GM23338 (cell line): ENCODE data around the gene TEX101. TPM values are rescaled to one million over a fixed set of nuclear protein-coding genes. Genes with fewer than 3 reads are reported as not detected.

Experiments
- ATAC-seq: fragments of 200-7000 bp; cut with Tn5 transposase; 3 replicates; pipeline ENCODE4 v1.9.1; 2020
- DNase-seq: peaks from one replicate; pipeline ENCODE4 v3.0.0-alpha.2; 2015; ENCODE audit warnings: low spot score
- H2AFZ ChIP-seq: fragments of 200-600 bp; sonication (generic); 2 replicates; pipeline ENCODE4 v1.8.0; 2016; ENCODE audit warnings: antibody characterized with exemption, mild to moderate bottlenecking, moderate library complexity
- H3F3A ChIP-seq: fragments of 200-600 bp; sonication (generic); replicated peaks from 2 replicates; pipeline ENCODE4 v1.8.0; 2017; ENCODE audit warnings: antibody characterized with exemption, mixed run types, low read depth
- H3K27ac ChIP-seq: fragments of 200-600 bp; sonication (generic); 2 replicates; pipeline ENCODE4 v1.6.1; 2016; ENCODE audit warnings: low read depth
- H3K27me3 ChIP-seq: fragments of 200-600 bp; sonication (generic); 2 replicates; pipeline ENCODE4 v1.8.0; 2016; ENCODE audit warnings: mild to moderate bottlenecking, mixed run types, moderate library complexity; ENCODE audit not compliant: insufficient read depth
- H3K36me3 ChIP-seq: fragments of 200-600 bp; sonication (generic); 2 replicates; pipeline ENCODE4 v1.8.0; 2016; ENCODE audit warnings: mild to moderate bottlenecking; ENCODE audit not compliant: insufficient read depth
- H3K4me1 ChIP-seq: fragments of 200-600 bp; sonication (generic); 2 replicates; pipeline ENCODE4 v1.8.0; 2016; ENCODE audit warnings: mild to moderate bottlenecking, moderate library complexity; ENCODE audit not compliant: insufficient read depth
- H3K4me2 ChIP-seq: fragments of 200-600 bp; sonication (generic); 2 replicates; pipeline ENCODE4 v1.7.1; 2017; ENCODE audit warnings: mixed run types
- H3K4me3 ChIP-seq: fragments of 200-600 bp; sonication (generic); 2 replicates; pipeline ENCODE4 v1.6.1; 2016; ENCODE audit warnings: mixed run types
- H3K79me2 ChIP-seq: fragments of 200-600 bp; sonication (generic); replicated peaks from 2 replicates; pipeline ENCODE4 v1.8.0; 2017; ENCODE audit warnings: mild to moderate bottlenecking; ENCODE audit not compliant: insufficient read depth
- H3K9me2 ChIP-seq: fragments of 200-600 bp; sonication (generic); 2 replicates; pipeline ENCODE4 v1.8.0; 2017; ENCODE audit not compliant: insufficient read depth
- H4K20me1 ChIP-seq: fragments of 200-600 bp; sonication (generic); replicated peaks from 2 replicates; pipeline ENCODE4 v1.8.0; 2017; ENCODE audit warnings: mild to moderate bottlenecking; ENCODE audit not compliant: insufficient read depth
- H3K27ac Mint-ChIP-seq: 2 replicates; pipeline ENCODE4 v1.8.0; 2020; ENCODE audit warnings: inconsistent platforms, mild to moderate bottlenecking, moderate library complexity, mixed read lengths
- H3K27me3 Mint-ChIP-seq: 3 replicates; pipeline ENCODE4 v1.8.0; 2022; ENCODE audit warnings: low read depth, mild to moderate bottlenecking, moderate library complexity, mixed read lengths, inconsistent platforms; ENCODE audit not compliant: insufficient read depth, poor library complexity
- H3K36me3 Mint-ChIP-seq: 3 replicates; pipeline ENCODE4 v1.8.0; 2021; ENCODE audit warnings: low read depth, mild to moderate bottlenecking, inconsistent platforms, moderate library complexity, mixed read lengths
- H3K4me1 Mint-ChIP-seq: 3 replicates; pipeline ENCODE4 v1.8.0; 2020; ENCODE audit warnings: mild to moderate bottlenecking, inconsistent platforms, mixed read lengths
- H3K4me3 Mint-ChIP-seq: 3 replicates; pipeline ENCODE4 v1.8.0; 2021; ENCODE audit warnings: moderate library complexity, mild to moderate bottlenecking, inconsistent platforms, mixed read lengths
- H3K9me3 Mint-ChIP-seq: 3 replicates; pipeline ENCODE4 v1.8.0; 2020; ENCODE audit warnings: moderate library complexity, mild to moderate bottlenecking, inconsistent platforms, mixed read lengths
- CREB1 ChIP-seq: fragments of 250-450 bp; sonication (Bioruptor Pico); IDR thresholded peaks from 2 replicates; pipeline ENCODE4 v1.5.0; 2020; ENCODE audit warnings: low read depth, mild to moderate bottlenecking, moderate library complexity
- EZH2phosphoT487 ChIP-seq: fragments of 200-600 bp; sonication (generic); IDR thresholded peaks from one replicate; pipeline ENCODE4 v1.8.1; 2018; ENCODE audit warnings: antibody characterized with exemption; ENCODE audit not compliant: unreplicated experiment
- NANOG ChIP-seq: IDR thresholded peaks from 2 replicates; pipeline ENCODE4 v1.6.1; 2016; ENCODE audit warnings: antibody characterized with exemption, borderline replicate concordance
- STAT1 ChIP-seq: IDR thresholded peaks from one replicate; pipeline ENCODE4 v1.6.1; 2016; ENCODE audit warnings: antibody characterized with exemption; ENCODE audit not compliant: unreplicated experiment
- ZNF114 ChIP-seq: fragments of 250-450 bp; sonication (Bioruptor Pico); IDR thresholded peaks from 2 replicates; pipeline ENCODE4 v1.5.0; 2020; ENCODE audit warnings: mild to moderate bottlenecking, moderate library complexity
- ZNF331 ChIP-seq: fragments of 250-450 bp; sonication (Bioruptor Pico); IDR thresholded peaks from 2 replicates; pipeline ENCODE4 v1.5.0; 2020; ENCODE audit warnings: low read depth, mild to moderate bottlenecking, moderate library complexity
- polyA plus RNA-seq: library from polyadenylated mRNA; unstranded; fragments of >200 nt; fragmentation: Nextera tagmentation; extraction: Ambion mirVana; gene quantifications from 2 replicates; pipeline ENCODE4 v1.2.1, GENCODE V29; 2016
- total RNA-seq: library from RNA; depleted of rRNA; stranded (reverse); fragments of >200 nt; shearing (Covaris generic); gene quantifications from 2 replicates; pipeline ENCODE4 v1.2.3, GENCODE V29; 2014
- TF ChIP-seq, protein P1 (sequence below), 2 experiments: fragments of 200-600 bp in 1 of 2; sonication (generic) in 1 of 2; conservative IDR thresholded peaks; 2 replicates each; pipeline versions ENCODE4 v1.5.1 to v1.6.1; 2016 to 2017; ENCODE audit warnings: antibody characterized with exemption in 2 of 2, low read depth in 2 of 2, mild to moderate bottlenecking in 2 of 2, moderate library complexity in 1 of 2
- TF ChIP-seq, protein P2 (sequence below): fragments of 250-450 bp; sonication (Bioruptor Pico); IDR thresholded peaks from 2 replicates; pipeline ENCODE4 v1.5.0; 2020; ENCODE audit warnings: mild to moderate bottlenecking, moderate library complexity
- TF ChIP-seq, protein P3 (sequence below): IDR thresholded peaks from one replicate; pipeline ENCODE4 v1.6.1; 2018; ENCODE audit warnings: antibody characterized with exemption; ENCODE audit not compliant: unreplicated experiment

Gene TEX101
- total and polyA plus RNA-seq, 2 experiments from 2014 or later: not detected

DNA sequence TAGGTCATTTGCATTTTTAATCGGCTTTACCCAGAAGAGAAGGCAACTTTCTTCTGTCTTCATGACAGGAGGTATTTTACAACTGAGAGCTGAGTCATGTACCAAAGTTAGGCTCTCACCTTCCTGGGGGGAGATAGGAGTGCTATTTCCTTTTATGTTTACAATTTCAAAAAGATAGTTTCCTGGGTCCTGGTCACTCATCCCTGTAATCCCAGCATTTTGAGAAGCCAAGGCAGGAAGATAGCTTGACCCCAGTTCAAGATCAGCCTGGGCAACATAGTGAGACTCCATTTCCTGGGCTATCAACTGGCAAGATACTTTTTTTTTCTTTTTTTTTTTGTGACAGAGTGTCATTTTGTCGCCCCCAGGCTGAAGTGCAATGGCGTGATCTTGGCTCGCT, 43.1 kb downstream of the TEX101 start (continued):
- no peak for TF ChIP-seq CREB1 (CRISPR knock-in tag)

DNA sequence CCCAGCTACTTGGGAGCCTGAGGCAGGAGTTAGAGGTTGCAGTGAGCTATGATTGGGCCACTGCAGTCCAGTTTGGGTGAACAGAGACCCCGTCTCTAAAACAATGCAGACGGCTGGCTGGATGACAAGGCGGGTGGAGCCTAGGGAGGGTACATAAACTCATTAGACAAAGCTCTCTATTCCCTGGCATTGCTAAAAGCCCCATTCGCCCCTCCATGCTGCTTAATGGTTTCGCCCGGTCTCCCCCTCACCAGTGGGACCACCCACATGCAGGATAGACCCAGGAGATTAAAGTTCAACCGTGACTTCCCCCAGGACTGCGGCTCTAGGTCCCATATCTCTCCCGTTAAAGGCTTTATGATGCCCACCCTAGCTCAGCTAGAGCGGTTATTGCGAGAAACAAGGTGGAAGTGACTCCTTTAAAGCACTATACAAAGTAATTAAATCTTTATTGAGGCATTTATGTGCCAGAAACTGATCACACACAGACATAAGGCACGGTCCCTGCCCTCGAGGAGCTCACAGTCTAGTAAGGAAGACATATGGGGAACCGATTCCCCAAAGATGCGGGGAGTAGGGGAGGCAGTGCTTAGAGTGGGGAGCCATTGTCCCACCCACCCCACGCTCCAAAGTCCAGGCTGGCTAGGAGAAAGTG, 45.8 kb downstream of the TEX101 start:
- Histone ChIP-seq H4K20me1 (no peaks in the 10 kb centered on the region), H3K4me2 (no peak overlapping the region), H3K4me1 (peaks cover 11% of the 10 kb centered on the region), H3F3A (peaks cover 14% of the 10 kb centered on the region), H3K4me3 (no peak overlapping the region), H3K9me2 (no peaks in the 10 kb centered on the region), H2AFZ (no peak overlapping the region), H3K27ac (no peak overlapping the region), H3K79me2 (no peaks in the 10 kb centered on the region), H3K27me3 (peaks cover 16% of the 10 kb centered on the region), H3K36me3 (no peaks in the 10 kb centered on the region)
- peak; percentile 30 for DNase-seq
- Mint-ChIP-seq H3K27me3 (peaks cover 14% of the 10 kb centered on the region), H3K9me3 (no peaks in the 10 kb centered on the region), H3K27ac (no peak overlapping the region), H3K4me1 (peaks cover 9% of the 10 kb centered on the region), H3K36me3 (no peaks in the 10 kb centered on the region), H3K4me3 (no peak overlapping the region)
- TF ChIP-seq, protein P1, sequence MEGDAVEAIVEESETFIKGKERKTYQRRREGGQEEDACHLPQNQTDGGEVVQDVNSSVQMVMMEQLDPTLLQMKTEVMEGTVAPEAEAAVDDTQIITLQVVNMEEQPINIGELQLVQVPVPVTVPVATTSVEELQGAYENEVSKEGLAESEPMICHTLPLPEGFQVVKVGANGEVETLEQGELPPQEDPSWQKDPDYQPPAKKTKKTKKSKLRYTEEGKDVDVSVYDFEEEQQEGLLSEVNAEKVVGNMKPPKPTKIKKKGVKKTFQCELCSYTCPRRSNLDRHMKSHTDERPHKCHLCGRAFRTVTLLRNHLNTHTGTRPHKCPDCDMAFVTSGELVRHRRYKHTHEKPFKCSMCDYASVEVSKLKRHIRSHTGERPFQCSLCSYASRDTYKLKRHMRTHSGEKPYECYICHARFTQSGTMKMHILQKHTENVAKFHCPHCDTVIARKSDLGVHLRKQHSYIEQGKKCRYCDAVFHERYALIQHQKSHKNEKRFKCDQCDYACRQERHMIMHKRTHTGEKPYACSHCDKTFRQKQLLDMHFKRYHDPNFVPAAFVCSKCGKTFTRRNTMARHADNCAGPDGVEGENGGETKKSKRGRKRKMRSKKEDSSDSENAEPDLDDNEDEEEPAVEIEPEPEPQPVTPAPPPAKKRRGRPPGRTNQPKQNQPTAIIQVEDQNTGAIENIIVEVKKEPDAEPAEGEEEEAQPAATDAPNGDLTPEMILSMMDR (conservative IDR thresholded peaks at IDR 0.05; ENCODE audit: low read depth in 2 of 2): no peak
- no peak for ATAC-seq

DNA sequence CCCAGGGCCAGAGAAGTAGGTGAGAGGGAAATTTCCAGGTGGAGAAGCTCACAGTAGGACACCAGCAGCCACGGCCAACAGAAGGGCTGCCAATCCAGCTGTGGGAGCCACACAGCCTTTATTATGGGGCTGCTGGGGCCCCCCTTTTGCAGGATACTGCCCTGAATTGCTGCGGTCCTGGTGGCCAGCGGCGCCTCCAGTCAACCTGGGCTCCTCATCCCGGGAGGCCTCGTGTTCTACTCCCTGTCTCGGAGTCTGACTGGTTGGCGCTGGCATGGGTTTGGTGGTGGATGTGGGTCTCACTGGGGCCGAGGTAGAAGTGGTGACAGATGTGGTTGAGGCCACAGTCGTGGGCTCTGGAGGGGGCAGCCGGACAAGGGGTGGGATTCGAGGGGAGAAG, 46.6 kb downstream of the TEX101 start:
- Histone ChIP-seq H3K4me2 (no peak overlapping the region), H3K27ac (no peak overlapping the region), H3K4me1 (peaks cover 15% of the 10 kb centered on the region), H3K4me3 (no peak overlapping the region), H2AFZ (no peak overlapping the region), H3K36me3 (no peaks in the 10 kb centered on the region), H3F3A (peaks cover 14% of the 10 kb centered on the region), H3K27me3 (peaks cover 24% of the 10 kb centered on the region), H3K9me2 (no peaks in the 10 kb centered on the region), H4K20me1 (no peaks in the 10 kb centered on the region), H3K79me2 (no peaks in the 10 kb centered on the region)
- DNase-seq (no peak), ATAC-seq (no peak)
- peaks cover 8% of the 10 kb centered on the region for H3K4me1 Mint-ChIP-seq
- H3K27ac Mint-ChIP-seq: no peak overlapping the region
- H3K4me3 Mint-ChIP-seq: no peak overlapping the region
- no peaks in the 10 kb centered on the region for H3K36me3 Mint-ChIP-seq
- no peaks in the 10 kb centered on the region for H3K9me3 Mint-ChIP-seq
- peaks cover 14% of the 10 kb centered on the region for H3K27me3 Mint-ChIP-seq
- TF ChIP-seq EZH2phosphoT487 (no peak), ZNF331 (no peak), NANOG (no peak), STAT1 (no peak), ZNF114 (CRISPR knock-in tag) (no peak)
- TF ChIP-seq, protein P2, sequence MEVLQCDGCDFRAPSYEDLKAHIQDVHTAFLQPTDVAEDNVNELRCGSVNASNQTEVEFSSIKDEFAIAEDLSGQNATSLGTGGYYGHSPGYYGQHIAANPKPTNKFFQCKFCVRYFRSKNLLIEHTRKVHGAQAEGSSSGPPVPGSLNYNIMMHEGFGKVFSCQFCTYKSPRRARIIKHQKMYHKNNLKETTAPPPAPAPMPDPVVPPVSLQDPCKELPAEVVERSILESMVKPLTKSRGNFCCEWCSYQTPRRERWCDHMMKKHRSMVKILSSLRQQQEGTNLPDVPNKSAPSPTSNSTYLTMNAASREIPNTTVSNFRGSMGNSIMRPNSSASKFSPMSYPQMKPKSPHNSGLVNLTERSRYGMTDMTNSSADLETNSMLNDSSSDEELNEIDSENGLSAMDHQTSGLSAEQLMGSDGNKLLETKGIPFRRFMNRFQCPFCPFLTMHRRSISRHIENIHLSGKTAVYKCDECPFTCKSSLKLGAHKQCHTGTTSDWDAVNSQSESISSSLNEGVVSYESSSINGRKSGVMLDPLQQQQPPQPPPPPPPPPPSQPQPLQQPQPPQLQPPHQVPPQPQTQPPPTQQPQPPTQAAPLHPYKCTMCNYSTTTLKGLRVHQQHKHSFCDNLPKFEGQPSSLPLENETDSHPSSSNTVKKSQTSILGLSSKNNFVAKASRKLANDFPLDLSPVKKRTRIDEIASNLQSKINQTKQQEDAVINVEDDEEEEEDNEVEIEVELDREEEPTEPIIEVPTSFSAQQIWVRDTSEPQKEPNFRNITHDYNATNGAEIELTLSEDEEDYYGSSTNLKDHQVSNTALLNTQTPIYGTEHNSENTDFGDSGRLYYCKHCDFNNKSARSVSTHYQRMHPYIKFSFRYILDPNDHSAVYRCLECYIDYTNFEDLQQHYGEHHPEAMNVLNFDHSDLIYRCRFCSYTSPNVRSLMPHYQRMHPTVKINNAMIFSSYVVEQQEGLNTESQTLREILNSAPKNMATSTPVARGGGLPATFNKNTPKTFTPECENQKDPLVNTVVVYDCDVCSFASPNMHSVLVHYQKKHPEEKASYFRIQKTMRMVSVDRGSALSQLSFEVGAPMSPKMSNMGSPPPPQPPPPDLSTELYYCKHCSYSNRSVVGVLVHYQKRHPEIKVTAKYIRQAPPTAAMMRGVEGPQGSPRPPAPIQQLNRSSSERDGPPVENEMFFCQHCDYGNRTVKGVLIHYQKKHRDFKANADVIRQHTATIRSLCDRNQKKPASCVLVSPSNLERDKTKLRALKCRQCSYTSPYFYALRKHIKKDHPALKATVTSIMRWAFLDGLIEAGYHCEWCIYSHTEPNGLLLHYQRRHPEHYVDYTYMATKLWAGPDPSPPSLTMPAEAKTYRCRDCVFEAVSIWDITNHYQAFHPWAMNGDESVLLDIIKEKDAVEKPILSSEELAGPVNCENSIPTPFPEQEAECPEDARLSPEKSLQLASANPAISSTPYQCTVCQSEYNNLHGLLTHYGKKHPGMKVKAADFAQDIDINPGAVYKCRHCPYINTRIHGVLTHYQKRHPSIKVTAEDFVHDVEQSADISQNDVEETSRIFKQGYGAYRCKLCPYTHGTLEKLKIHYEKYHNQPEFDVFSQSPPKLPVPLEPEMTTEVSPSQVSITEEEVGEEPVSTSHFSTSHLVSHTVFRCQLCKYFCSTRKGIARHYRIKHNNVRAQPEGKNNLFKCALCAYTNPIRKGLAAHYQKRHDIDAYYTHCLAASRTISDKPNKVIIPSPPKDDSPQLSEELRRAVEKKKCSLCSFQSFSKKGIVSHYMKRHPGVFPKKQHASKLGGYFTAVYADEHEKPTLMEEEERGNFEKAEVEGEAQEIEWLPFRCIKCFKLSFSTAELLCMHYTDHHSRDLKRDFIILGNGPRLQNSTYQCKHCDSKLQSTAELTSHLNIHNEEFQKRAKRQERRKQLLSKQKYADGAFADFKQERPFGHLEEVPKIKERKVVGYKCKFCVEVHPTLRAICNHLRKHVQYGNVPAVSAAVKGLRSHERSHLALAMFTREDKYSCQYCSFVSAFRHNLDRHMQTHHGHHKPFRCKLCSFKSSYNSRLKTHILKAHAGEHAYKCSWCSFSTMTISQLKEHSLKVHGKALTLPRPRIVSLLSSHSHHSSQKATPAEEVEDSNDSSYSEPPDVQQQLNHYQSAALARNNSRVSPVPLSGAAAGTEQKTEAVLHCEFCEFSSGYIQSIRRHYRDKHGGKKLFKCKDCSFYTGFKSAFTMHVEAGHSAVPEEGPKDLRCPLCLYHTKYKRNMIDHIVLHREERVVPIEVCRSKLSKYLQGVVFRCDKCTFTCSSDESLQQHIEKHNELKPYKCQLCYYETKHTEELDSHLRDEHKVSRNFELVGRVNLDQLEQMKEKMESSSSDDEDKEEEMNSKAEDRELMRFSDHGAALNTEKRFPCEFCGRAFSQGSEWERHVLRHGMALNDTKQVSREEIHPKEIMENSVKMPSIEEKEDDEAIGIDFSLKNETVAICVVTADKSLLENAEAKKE (CRISPR knock-in tag): no peak
- TF ChIP-seq, protein P3, sequence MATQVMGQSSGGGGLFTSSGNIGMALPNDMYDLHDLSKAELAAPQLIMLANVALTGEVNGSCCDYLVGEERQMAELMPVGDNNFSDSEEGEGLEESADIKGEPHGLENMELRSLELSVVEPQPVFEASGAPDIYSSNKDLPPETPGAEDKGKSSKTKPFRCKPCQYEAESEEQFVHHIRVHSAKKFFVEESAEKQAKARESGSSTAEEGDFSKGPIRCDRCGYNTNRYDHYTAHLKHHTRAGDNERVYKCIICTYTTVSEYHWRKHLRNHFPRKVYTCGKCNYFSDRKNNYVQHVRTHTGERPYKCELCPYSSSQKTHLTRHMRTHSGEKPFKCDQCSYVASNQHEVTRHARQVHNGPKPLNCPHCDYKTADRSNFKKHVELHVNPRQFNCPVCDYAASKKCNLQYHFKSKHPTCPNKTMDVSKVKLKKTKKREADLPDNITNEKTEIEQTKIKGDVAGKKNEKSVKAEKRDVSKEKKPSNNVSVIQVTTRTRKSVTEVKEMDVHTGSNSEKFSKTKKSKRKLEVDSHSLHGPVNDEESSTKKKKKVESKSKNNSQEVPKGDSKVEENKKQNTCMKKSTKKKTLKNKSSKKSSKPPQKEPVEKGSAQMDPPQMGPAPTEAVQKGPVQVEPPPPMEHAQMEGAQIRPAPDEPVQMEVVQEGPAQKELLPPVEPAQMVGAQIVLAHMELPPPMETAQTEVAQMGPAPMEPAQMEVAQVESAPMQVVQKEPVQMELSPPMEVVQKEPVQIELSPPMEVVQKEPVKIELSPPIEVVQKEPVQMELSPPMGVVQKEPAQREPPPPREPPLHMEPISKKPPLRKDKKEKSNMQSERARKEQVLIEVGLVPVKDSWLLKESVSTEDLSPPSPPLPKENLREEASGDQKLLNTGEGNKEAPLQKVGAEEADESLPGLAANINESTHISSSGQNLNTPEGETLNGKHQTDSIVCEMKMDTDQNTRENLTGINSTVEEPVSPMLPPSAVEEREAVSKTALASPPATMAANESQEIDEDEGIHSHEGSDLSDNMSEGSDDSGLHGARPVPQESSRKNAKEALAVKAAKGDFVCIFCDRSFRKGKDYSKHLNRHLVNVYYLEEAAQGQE: no peak
